ACC112 (cell line): ENCODE data around the gene PEAK1.

Experiments
- H2AFZ ChIP-seq: fragments of 200-600 bp; sonication (generic); one replicate; pipeline ENCODE4 v1.6.0; 2017; ENCODE audit warnings: antibody characterized with exemption, low read length; ENCODE audit not compliant: unreplicated experiment
- H3K27ac ChIP-seq: fragments of 200-600 bp; sonication (generic); 2 replicates; pipeline ENCODE4 v1.5.1; 2014; ENCODE audit warnings: low read depth, mild to moderate bottlenecking, antibody characterized with exemption, low read length, moderate library complexity
- H3K27me3 ChIP-seq: fragments of 200-600 bp; sonication (generic); 2 replicates; pipeline ENCODE4 v1.6.1; 2014; ENCODE audit warnings: mild to moderate bottlenecking, antibody characterized with exemption, low read length, moderate library complexity, mixed read lengths; ENCODE audit not compliant: insufficient read depth
- H3K36me3 ChIP-seq: fragments of 200-600 bp; sonication (generic); 2 replicates; pipeline ENCODE4 v1.6.1; 2016; ENCODE audit warnings: mild to moderate bottlenecking, antibody characterized with exemption, low read length, moderate library complexity, mixed read lengths; ENCODE audit not compliant: insufficient read depth
- H3K4me1 ChIP-seq: fragments of 200-600 bp; sonication (generic); one replicate; pipeline ENCODE4 v1.6.1; 2016; ENCODE audit warnings: low read length, mixed read lengths; ENCODE audit not compliant: insufficient read depth, unreplicated experiment, control insufficient read depth
- H3K4me3 ChIP-seq: fragments of 200-600 bp; sonication (generic); 2 replicates; pipeline ENCODE4 v1.5.1; 2014; ENCODE audit warnings: mild to moderate bottlenecking, low read depth, low read length
- H3K79me2 ChIP-seq: fragments of 200-600 bp; sonication (generic); one replicate; pipeline ENCODE4 v1.6.0; 2016; ENCODE audit warnings: low read length; ENCODE audit not compliant: control insufficient read depth, unreplicated experiment, insufficient read depth

PEAK1 gene

GRCh38 chr15:77066971-77067690 lies 352.8 kb downstream of the PEAK1 start:
- Histone ChIP-seq H3K4me1 (peaks cover 62% of the 10 kb centered on the region), H3K79me2 (peaks cover 73% of the 10 kb centered on the region), H3K27me3 (no peaks in the 10 kb centered on the region), H2AFZ (no peak overlapping the region), H3K36me3 (no peaks in the 10 kb centered on the region), H3K27ac (no peak overlapping the region; the same call in 1 of the 2 replicates), H3K4me3 (peak overlapping the region; percentile 16; the same call in 1 of the 2 replicates)

GRCh38 chr15:77064539-77065308 lies 355.2 kb downstream of the PEAK1 start:
- Histone ChIP-seq H3K27me3 (no peaks in the 10 kb centered on the region), H3K4me1 (peaks cover 77% of the 10 kb centered on the region), H3K36me3 (no peaks in the 10 kb centered on the region), H3K4me3 (no peak overlapping the region), H3K79me2 (peaks cover 84% of the 10 kb centered on the region), H3K27ac (peak overlapping the region; percentile 37), H2AFZ (no peak overlapping the region)

GRCh38 chr15:77064063-77064462 lies 355.8 kb downstream of the PEAK1 start:
- Histone ChIP-seq H3K27me3 (no peaks in the 10 kb centered on the region), H2AFZ (no peak overlapping the region), H3K79me2 (peaks cover 84% of the 10 kb centered on the region), H3K36me3 (no peaks in the 10 kb centered on the region), H3K4me1 (peaks cover 75% of the 10 kb centered on the region), H3K4me3 (no peak overlapping the region), H3K27ac (peak overlapping the region; percentile 37)

- H3K27me3 ChIP-seq: no peaks in the 10 kb centered on the region
- H3K4me1 ChIP-seq: peaks cover 74% of the 10 kb centered on the region
- H2AFZ ChIP-seq: no peak overlapping the region
- H3K4me3 ChIP-seq: no peak overlapping the region
- no peaks in the 10 kb centered on the region for H3K36me3 ChIP-seq
- H3K79me2 ChIP-seq: peaks cover 82% of the 10 kb centered on the region
- no peak overlapping the region for H3K27ac ChIP-seq
Measured at GRCh38 chr15:77063249-77063648, 356.7 kb downstream of the PEAK1 start.

- H3K79me2 ChIP-seq: peaks cover 75% of the 10 kb centered on the region
- peak overlapping the region; percentile 60 for H3K27ac ChIP-seq
- H3K27me3 ChIP-seq: no peaks in the 10 kb centered on the region
- H3K4me1 ChIP-seq: peaks cover 75% of the 10 kb centered on the region
- H3K36me3 ChIP-seq: no peaks in the 10 kb centered on the region
- H3K4me3 ChIP-seq: peak overlapping the region; percentile 53
- H2AFZ ChIP-seq: peak overlapping the region; percentile 50
Measured at GRCh38 chr15:77060546-77060945, 359.4 kb downstream of the PEAK1 start.

- H3K79me2 ChIP-seq: peaks cover 75% of the 10 kb centered on the region
- H3K36me3 ChIP-seq: no peaks in the 10 kb centered on the region
- peak overlapping the region; percentile 60; the same call in 1 of the 2 replicates for H3K27ac ChIP-seq
- peak overlapping the region; percentile 53 for H3K4me3 ChIP-seq
- H3K4me1 ChIP-seq: peaks cover 68% of the 10 kb centered on the region
- no peak overlapping the region for H2AFZ ChIP-seq
- no peaks in the 10 kb centered on the region for H3K27me3 ChIP-seq
Measured at GRCh38 chr15:77059786-77060361, 360.0 kb downstream of the PEAK1 start.

- H3K79me2 ChIP-seq: peaks cover 65% of the 10 kb centered on the region
- H3K4me3 ChIP-seq: no peak overlapping the region
- H2AFZ ChIP-seq: no peak overlapping the region
- H3K27me3 ChIP-seq: no peaks in the 10 kb centered on the region
- no peaks in the 10 kb centered on the region for H3K36me3 ChIP-seq
- peaks cover 68% of the 10 kb centered on the region for H3K4me1 ChIP-seq
- no peak overlapping the region for H3K27ac ChIP-seq
Measured at GRCh38 chr15:77058468-77058867, 361.4 kb downstream of the PEAK1 start.

- Histone ChIP-seq H3K79me2 (peaks cover 57% of the 10 kb centered on the region), H2AFZ (no peak overlapping the region), H3K27me3 (no peaks in the 10 kb centered on the region), H3K4me3 (no peak overlapping the region), H3K36me3 (peaks cover 1% of the 10 kb centered on the region; the same call in 1 of the 2 replicates), H3K27ac (no peak overlapping the region), H3K4me1 (peaks cover 61% of the 10 kb centered on the region)
Measured at GRCh38 chr15:77057685-77058084, 362.2 kb downstream of the PEAK1 start.

GRCh38 chr15:77057072-77057471 lies 362.8 kb downstream of the PEAK1 start:
- Histone ChIP-seq H3K4me3 (no peak overlapping the region), H3K4me1 (peaks cover 55% of the 10 kb centered on the region), H3K36me3 (peaks cover 8% of the 10 kb centered on the region; the same call in 1 of the 2 replicates), H3K79me2 (peaks cover 51% of the 10 kb centered on the region), H3K27me3 (no peaks in the 10 kb centered on the region), H3K27ac (no peak overlapping the region), H2AFZ (no peak overlapping the region)

- H3K4me1 ChIP-seq: peaks cover 30% of the 10 kb centered on the region
- H3K79me2 ChIP-seq: peaks cover 29% of the 10 kb centered on the region
- H3K27ac ChIP-seq: no peak overlapping the region
- H3K36me3 ChIP-seq: peaks cover 19% of the 10 kb centered on the region
- H2AFZ ChIP-seq: no peak overlapping the region
- H3K4me3 ChIP-seq: no peak overlapping the region
- H3K27me3 ChIP-seq: no peaks in the 10 kb centered on the region
Measured at GRCh38 chr15:77053709-77054108, 366.2 kb downstream of the PEAK1 start.
